WERI-Rb-1 (cell line): ENCODE results near the gene NAT16.

Experiments used
- DNase-seq: peaks from one replicate; pipeline ENCODE4 v3.0.0-alpha.2; 2020
- H3K27ac ChIP-seq: fragments of 250-450 bp; sonication (Bioruptor Pico); 2 replicates; pipeline ENCODE4 v1.5.1; 2020; ENCODE audit warnings: mild to moderate bottlenecking, moderate library complexity
- H3K27me3 ChIP-seq: fragments of 250-450 bp; sonication (Bioruptor Pico); 2 replicates; pipeline ENCODE4 v1.5.1; 2021; ENCODE audit warnings: mild to moderate bottlenecking, low read depth, moderate library complexity; ENCODE audit not compliant: insufficient read depth, severe bottlenecking
- H3K36me3 ChIP-seq: fragments of 250-450 bp; sonication (Bioruptor Pico); 2 replicates; pipeline ENCODE4 v1.5.1; 2020; ENCODE audit warnings: mild to moderate bottlenecking, moderate library complexity
- H3K4me3 ChIP-seq: 2 replicates; pipeline ENCODE4 v1.5.1; 2011; ENCODE audit warnings: low read depth, mild to moderate bottlenecking, control low read depth, low read length
- H3K9me3 ChIP-seq: fragments of 250-450 bp; sonication (Bioruptor Pico); 2 replicates; pipeline ENCODE4 v1.5.1; 2021; ENCODE audit warnings: mild to moderate bottlenecking, moderate library complexity; ENCODE audit not compliant: severe bottlenecking
- CTCF ChIP-seq: IDR thresholded peaks from 2 replicates; pipeline ENCODE4 v1.5.1; 2011; ENCODE audit warnings: low read depth, mild to moderate bottlenecking, control low read depth, inconsistent platforms, low read length

NAT16 gene

GRCh38 chr7:101165958-101166647 lies 14.0 kb downstream of the NAT16 start:
- peak overlapping the region; percentile 32 for H3K4me3 ChIP-seq
- H3K27me3 ChIP-seq = peaks cover 93% of the 10 kb centered on the region
- TF ChIP-seq CTCF = no peak
- no peak for DNase-seq
- no peak overlapping the region for H3K27ac ChIP-seq
- H3K36me3 ChIP-seq = no peaks in the 10 kb centered on the region
- H3K9me3 ChIP-seq = no peaks in the 10 kb centered on the region

GRCh38 chr7:101165075-101165957 lies 14.8 kb downstream of the NAT16 start, which contains the start of gene VGF:
Gene VGF (minus strand): TSS chr7:101165569. CDS start chr7:101164843, 726 bp downstream.
- Histone ChIP-seq H3K9me3 (no peaks in the 10 kb centered on the region), H3K4me3 (peak within 1 kb of the TSS; percentile 32), H3K27ac (no peak within 1 kb of the TSS), H3K36me3 (no peaks in the 10 kb centered on the region), H3K27me3 (peaks cover 89% of the 10 kb centered on the region)
- no peak for TF ChIP-seq CTCF
- DNase-seq = peak; percentile 85

- H3K27ac ChIP-seq = no peak overlapping the region
- H3K27me3 ChIP-seq = peaks cover 79% of the 10 kb centered on the region
- no peak for TF ChIP-seq CTCF
Observed at GRCh38 chr7:101164071-101164840, 15.8 kb downstream of the NAT16 start.

GRCh38 chr7:101163279-101164070 lies 16.6 kb downstream of the NAT16 start:
- Histone ChIP-seq H3K27ac (no peak overlapping the region), H3K27me3 (peaks cover 79% of the 10 kb centered on the region), H3K4me3 (peak overlapping the region; percentile 20), H3K36me3 (no peaks in the 10 kb centered on the region), H3K9me3 (no peaks in the 10 kb centered on the region)
- TF ChIP-seq CTCF = no peak
- DNase-seq = no peak

More at GRCh38 chr7:101164071-101164840, 15.8 kb downstream of the NAT16 start:
- no peaks in the 10 kb centered on the region for H3K9me3 ChIP-seq
- DNase-seq = no peak
- no peaks in the 10 kb centered on the region for H3K36me3 ChIP-seq
- H3K4me3 ChIP-seq = peak overlapping the region; percentile 20

GRCh38 chr7:101162551-101163278 lies 17.4 kb downstream of the NAT16 start:
- H3K4me3 ChIP-seq = peak overlapping the region; percentile 19; the same call in 1 of the 2 replicates
- no peak for TF ChIP-seq CTCF
- no peaks in the 10 kb centered on the region for H3K36me3 ChIP-seq
- H3K9me3 ChIP-seq = no peaks in the 10 kb centered on the region
- H3K27me3 ChIP-seq = peaks cover 79% of the 10 kb centered on the region
- peak; percentile 51 for DNase-seq
- no peak overlapping the region for H3K27ac ChIP-seq
